NCI-H146 treated with DMSO at 0.1 percent for 48 hours (cell line): Measurements from ENCODE around the gene GNB1L.
"Not testable (repeated sequence)": the region's sequence is repeated elsewhere in the genome, so short reads cannot be mapped to it uniquely, and the experiment has no call there.

ENCODE experiments used
- DNase-seq: peaks from one replicate; lab custom pipeline; 2025; ENCODE audit not compliant: unreplicated experiment; lab: John Stamatoyannopoulos, UW

GNB1L gene

GRCh38 chr22:19890502-19891316 is 36.0 kb upstream of the GNB1L start:
- DNase-seq = no peak

GRCh38 chr22:19889951-19890350 is 35.3 kb upstream of the GNB1L start:
- DNase-seq = no peak

GRCh38 chr22:19888131-19888746 is 33.6 kb upstream of the GNB1L start:
- no peak for DNase-seq

GRCh38 chr22:19887256-19887985 is 32.7 kb upstream of the GNB1L start:
- no peak for DNase-seq

GRCh38 chr22:19886605-19887255 is 32.1 kb upstream of the GNB1L start:
- DNase-seq = no peak

- DNase-seq = no peak
These were observed 31.3 kb upstream of the GNB1L start for GRCh38 chr22:19885841-19886592.

- no peak for DNase-seq
These were observed 30.5 kb upstream of the GNB1L start for GRCh38 chr22:19884954-19885751.

GRCh38 chr22:19884161-19884953 is 29.7 kb upstream of the GNB1L start:
- DNase-seq = no peak

- DNase-seq = not testable (repeated sequence)
These were observed 28.8 kb upstream of the GNB1L start for GRCh38 chr22:19883446-19883845.

GRCh38 chr22:19882446-19883381 is 28.0 kb upstream of the GNB1L start:
- no peak for DNase-seq

- no peak for DNase-seq
These were observed 26.3 kb upstream of the GNB1L start for GRCh38 chr22:19880786-19881569.

- no peak for DNase-seq
These were observed 25.5 kb upstream of the GNB1L start for GRCh38 chr22:19879992-19880785.

GRCh38 chr22:19879643-19879991 is 24.9 kb upstream of the GNB1L start:
- DNase-seq = no peak

- DNase-seq = no peak
These were observed 24.5 kb upstream of the GNB1L start for GRCh38 chr22:19879246-19879570.

- no peak for DNase-seq
These were observed 24.0 kb upstream of the GNB1L start for GRCh38 chr22:19878461-19879245.
